Retina (tissue), 1 donor: ENCODE data around the gene CNBD2.
"Not testable (repeated sequence)": the region's sequence is repeated elsewhere in the genome, so short reads cannot be mapped to it uniquely, and the experiment has no call there.

Experiments
- DNase-seq: peaks from one replicate; pipeline ENCODE4 v3.0.0-alpha.2; 2016

Gene CNBD2

DNA sequence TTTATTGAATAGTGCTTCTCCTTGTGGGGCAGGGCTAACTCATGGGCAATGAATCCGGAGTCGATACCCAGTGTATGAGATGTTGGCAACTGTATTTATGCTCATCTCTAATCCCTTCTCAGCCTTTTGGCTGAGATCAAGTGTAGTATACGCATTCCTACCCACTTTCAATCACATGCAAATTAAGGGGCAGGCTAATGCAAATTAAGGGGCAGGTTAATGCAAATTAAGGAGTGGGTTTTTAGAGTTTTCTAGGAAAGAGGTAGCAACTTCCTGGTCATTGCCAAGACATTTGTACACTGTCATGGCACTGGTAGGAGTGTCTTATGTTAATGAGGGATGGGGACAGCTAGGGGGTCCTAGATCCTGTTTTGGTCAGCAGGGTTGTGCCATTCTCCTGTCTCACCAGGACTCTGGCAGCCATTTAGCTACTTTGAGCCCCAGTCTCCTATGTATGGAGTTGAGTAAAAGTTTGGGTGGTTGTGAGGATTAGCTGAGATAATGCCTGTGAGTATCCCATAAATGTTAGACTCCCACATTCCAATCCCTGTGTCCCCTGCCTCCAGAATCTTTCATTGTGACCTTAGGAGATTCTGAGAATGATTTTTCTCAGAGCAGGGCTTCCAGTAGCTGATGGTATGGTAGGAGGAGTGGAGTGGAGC is at the start of gene CNBD2:
CNBD2 (plus strand) TSS at position 612 of the 662 bp plus-strand sequence. CDS start 173 bp downstream, outside the sequence.
- DNase-seq, result no peak

DNA sequence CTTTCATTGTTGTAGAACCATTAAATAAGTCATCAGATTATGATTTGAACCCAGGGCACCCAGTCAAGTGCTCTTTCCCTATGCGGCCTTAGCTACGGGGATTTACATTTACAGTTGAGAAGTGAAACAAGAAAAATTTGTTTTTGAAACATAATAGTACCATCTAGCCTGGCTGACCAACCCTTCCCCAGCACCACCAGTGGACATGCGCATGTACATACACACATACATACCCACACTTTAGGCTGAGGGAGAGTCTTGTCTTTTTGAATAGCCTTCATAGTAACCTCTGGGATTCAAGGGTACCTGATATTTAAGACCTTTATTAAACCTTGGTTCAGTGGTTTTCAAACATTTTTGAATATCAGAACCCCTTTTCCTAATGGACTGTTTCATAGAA is 47.9 kb upstream of the CNBD2 start:
- DNase-seq, result no peak

DNA sequence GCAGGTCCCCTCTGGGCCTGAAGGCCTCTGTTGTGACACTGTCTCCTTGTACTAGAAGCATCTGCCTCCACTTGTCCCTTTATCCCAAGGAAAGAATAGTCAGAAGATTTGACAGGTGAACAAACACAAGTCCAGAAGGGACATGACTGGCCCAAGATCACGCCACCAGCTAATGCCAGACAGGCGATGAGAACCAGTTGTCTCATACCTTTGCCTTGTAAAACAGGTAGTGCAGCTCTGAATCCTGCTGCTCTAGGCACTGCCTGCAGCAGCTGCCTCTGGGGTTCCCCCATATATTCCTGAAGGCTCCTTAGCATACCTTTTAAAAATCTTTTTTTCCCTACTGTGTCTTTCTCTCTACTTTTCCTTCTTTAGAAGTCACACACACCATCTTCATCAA is 39.1 kb upstream of the CNBD2 start:
- no peak for DNase-seq

DNA sequence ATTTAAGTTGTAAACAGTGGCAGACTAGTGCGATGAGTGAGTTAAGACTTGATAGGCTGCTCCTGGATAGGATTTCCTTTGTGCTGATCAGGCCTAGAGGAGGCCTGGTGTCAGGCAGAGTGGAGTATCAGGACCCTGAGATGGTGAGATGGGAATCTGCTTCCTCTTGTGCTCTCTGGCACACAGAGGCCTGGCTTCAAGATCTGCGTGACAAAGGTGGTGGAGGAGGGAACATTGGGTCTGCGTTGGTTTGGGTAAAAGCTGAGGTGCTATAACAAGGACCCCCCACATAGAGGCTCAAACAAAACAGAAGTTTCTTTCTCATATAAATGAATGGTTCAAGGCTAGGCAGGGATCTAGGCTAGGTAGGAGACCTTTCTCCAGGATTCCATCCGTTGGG is 34.3 kb upstream of the CNBD2 start:
- no peak for DNase-seq

DNA sequence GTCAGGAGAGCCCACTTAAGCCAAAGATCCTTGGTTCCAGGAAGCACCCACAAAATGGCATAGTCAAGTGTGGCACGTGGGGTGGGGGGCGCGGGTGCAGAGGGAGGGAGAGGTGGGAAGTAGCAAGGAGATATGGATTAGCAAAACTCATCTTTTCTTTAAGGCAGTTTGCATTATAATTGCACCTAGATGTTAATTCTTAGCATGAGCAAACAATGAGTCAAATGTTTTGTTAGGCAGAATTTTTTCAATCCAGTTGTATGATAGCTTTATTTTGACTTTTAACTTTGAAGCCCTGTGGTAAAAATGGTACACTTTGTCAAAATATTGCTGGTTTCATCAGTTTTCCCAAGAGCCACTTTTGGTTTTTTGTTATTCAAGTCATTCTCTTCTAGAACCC is 29.1 kb upstream of the CNBD2 start:
- no peak for DNase-seq

DNA sequence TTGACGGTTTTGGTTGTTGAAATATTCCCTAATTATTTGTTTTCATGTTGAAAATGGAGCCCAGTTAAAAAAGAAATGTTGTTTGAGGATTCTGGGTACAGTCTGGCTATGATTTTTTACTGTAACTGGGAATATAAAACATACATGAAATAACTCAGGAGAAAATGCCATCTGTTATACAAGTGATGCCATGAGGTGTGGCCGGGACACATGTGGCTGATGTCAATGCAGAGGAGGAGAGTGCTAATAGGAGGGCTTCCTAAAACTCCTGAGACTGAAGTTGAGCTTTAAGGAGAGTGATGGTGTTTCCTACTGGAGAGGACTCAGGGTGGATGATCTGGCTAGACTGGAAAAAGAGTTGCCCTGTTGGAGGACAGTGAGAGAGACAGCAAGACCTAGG is 26.8 kb upstream of the CNBD2 start:
- DNase-seq, result no peak

DNA sequence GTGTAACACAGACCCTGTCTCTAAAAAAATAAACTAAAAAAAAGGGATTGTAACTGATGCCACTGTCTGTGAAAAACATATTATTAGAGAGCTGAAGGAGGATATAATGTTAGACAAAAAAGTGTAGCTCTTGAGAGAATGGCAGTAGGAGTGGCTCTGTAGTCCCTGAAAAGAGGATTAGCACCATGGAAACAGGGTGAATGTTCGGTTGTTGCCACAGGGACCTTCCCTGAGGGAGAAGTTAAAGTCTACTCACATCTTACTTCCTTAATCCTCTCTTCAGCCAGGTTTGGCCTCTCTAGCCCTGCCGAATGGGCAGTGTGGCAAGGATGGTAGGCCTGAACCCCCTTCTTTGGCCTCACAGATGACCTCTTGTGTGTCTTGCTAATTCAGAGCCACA is 26.1 kb upstream of the CNBD2 start:
- no peak for DNase-seq

DNA sequence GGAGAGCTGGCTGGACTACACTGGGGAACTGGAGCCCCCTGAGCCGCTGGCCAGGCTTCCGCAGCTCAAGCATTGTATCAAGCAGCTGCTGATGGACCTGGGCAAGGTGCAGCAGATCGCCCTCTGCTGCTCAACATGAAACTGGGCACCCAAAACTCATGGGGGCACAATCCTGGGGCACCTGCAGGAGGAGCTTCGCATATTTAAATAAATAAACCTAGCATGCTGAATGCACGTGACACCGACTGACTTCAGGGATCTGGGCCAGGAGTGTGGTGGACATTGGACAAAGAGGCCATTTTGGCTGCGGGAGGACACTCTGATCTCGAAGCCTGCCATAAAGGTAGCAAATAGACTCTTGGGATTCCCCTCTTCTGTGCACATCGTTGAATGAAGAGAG is 20.9 kb upstream of the CNBD2 start:
- DNase-seq, result no peak

DNA sequence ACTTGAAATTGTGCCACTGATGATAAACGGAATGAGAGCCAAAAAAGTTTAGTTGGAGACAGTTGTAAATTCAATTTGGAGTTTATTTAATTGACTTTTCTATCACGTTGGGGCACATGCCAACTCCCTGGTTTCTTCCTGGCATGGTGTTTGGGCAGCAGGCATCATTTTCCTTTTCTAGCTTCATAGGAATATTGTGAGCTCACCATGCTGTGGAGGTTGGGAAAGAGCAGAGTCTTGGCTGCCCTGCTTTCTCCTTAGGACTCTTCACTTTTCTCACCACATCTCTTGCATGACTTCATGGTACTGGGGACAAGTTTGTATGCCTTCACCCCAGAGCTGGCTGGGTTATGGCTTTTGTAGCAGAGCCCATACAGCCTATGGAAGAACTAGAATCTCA is 20.5 kb upstream of the CNBD2 start:
- no peak for DNase-seq

DNA sequence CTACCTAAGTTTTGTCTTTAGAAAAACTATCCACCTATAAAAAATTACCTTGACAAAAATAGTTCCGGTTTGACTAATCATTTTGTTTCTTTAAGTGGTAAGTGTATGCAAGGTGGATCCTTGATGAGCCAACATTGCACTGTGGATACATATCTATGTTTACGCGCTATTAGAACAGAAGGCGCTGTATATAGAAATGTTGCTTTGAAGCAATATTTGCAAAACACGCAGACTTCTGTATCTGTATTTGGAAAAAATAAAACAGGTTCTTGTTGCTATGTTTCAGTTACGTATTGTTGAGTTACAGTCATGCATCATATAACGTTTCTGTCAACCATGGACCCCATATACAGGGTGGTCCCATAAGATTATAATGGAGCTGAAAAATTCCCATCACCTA is 18.3 kb upstream of the CNBD2 start:
- no peak for DNase-seq

DNA sequence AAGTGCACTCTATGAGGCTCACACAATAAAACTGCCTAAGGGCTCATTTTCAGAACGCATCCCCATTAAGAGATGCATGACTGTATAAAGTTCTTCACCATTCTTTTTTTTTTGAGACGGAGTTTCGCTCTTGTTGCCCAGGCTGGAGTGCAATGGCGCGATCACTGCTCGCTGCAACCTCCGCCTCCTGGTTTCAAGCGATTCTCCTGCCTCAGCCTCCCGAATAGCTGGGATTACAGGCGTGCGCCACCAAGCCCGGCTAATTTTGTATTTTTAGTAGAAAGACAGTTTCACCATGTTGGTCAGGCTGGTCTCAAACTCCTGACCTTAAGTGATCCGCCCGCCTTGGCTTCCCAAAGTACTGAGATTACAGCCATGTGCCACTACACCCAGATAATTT is 16.3 kb upstream of the CNBD2 start:
- DNase-seq, result not testable (repeated sequence)

DNA sequence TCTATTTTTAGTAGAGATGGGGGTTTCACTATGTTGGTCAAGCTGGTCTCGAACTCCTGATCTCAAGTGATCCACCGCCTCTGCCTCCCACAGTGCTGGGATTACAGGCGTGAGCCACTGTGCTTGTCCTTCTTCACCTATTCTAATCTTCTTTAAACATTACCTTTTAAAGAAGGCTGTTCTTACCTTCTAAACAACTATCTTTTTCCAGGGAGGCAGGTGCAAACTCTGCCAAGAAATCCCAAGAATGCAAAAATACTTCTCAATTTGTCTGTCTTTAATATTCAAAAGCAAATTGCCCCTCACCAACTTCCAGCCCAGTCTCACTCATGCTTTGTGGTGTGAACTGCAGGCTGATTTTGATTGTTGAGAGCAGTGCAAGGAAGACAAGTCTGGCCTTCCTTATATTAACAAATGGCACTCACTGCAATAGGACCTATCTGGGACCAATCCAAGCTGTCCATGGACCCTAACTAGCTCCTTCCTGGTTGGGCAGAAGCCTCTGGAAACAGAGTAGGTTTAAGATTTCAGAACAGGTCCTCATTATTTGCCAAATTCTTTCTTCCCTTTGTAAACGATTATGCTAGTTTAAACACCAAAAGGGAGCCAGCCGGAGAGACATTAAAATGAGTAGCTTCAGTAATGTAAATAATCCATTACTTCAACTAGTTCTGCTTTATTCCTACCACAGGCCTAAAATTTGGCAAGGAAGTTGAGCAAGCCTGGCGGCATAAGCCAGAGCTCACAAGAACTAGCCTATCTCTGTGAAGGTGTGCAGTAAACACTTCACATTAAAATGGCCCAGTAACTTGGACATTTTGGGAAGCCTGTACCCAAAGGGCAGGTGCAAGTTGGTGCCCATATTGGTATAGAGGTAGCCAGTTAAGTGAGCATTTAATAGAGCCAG is 15.7 kb upstream of the CNBD2 start:
- DNase-seq, result no peak

DNA sequence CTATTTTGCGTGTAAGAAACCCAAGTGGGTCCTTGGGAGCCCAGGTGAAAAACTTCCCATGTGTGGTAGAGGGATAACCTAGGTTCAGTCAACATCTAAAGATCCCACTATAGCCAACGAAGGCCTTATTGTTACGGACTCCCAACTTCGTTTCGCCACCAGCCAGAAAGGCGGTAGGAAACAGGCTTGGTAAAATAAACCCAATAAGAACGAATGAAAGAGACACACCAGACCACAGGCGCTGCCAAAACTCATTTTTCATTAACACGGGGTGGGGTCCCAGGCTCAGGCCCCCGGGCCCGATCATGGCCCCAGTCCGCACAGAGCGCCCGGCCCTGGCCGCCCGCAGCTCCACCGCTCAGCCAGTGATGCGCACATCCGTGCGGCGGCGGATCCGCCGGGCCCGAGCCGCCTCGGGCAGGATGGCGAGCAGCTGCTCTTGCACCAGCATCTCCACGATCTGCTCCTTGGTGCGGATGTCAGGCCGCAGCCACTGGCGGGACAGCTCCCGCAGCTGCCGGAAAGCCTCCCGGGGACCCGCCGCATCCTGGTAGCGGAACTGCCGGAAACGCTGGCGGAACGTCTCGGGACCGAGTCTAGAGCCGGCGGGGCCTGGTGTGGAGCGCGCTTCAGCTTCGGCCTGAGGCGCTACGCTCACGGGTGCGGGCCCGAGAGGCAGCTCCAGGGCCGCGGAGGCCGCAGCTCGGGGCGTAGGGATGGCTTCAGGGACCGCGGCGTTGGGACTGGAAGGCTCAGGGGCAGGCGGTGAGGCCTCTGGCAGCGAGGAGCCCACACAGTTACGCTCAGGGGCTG is 14.8 kb upstream of the CNBD2 start:
- no peak for DNase-seq

DNA sequence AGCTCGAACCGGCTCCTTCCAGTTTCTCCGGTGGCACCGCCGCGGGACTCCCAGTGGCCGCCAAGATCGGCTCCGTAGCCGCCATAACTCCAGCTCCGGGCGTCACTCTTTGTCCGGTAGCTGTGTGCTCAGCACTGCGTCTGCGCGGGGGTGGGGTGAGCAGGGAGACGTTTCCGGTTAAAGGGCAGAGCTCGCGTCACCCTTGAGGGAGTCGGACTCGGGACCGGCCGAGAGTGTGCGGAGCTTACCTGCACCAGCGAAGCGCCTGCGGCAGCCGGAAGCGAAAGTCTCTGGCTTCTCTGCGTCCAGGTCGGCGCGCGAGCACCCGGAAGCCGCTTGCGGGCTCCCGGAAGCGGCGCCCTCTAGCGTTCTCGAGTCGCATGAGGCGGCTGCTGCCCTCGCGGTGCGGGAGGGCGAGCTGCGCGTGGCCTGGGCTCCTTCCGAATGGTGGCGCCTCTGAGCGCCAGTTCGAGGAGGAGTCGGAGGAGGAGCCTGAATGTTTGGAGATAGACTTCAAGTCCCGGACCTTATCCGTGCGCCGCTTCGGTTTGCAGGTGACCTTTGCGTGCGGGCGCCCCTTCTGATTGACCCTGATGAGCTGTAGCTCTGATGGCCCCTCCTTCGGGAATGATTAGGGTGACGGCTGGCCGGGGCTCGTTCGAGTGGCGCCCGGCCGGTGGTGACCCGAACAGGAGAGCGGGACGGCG is 14.0 kb upstream of the CNBD2 start, which contains the start of gene SCAND1:
SCAND1 (minus strand) TSS at position 303 of the 707 bp plus-strand sequence; CDS start at position 85, 218 bp downstream.
- peak; percentile 99 for DNase-seq

DNA sequence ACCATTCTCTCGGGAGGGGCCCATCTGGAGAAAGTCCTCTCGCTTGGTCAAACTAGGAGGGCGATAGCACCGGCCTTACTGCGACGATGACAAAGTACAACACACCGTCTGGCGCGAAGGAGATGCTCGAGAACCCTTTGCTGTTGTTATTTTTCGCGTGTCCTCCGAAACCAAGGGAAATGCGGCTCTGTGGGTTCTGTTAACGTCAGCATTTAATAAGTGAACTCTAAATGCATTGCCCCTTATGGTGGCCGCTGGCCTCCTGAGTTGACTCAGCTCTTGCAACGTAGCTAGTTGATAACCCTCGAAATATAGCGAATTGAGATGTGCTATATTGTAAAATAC is 13.5 kb upstream of the CNBD2 start:
- DNase-seq, result no peak

DNA sequence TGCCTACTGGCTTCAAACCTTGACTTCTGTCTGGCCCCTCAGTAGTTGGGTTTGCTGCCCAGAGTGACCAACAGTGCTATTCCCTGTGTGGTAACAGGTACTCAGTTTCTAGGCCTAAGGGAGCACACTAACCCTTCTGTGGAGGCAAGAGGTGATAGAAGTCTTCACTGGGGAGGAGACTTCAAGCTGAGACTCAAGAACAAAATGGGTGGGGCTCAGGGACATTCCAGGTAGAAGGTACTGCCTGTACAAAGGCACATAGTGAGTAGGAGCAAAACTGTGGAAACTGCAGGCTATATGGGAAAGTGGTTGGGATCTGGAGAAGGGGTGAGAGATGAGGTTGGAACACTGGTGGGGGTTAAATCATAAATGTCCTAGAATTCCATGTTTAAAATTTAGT is 11.8 kb upstream of the CNBD2 start:
- DNase-seq, result no peak

DNA sequence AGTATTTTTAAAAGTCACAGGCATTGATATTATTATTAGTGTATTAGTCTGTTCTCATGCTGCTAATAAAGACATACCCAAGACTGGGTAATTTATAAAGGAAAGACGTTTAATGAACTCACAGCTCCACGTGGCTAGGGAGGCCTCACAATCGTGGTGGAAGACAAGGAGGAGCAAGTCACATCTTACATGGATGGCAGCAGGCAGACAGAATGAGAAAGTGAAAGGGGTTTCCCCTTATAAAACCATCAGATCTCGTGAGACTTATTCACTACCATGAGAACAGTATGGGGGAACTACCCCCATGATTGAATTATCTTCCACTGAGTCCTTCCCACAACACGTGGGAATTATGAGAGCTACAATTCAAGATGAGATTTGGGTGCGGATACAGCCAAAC is 9.1 kb upstream of the CNBD2 start:
- DNase-seq, result not testable (repeated sequence)

DNA sequence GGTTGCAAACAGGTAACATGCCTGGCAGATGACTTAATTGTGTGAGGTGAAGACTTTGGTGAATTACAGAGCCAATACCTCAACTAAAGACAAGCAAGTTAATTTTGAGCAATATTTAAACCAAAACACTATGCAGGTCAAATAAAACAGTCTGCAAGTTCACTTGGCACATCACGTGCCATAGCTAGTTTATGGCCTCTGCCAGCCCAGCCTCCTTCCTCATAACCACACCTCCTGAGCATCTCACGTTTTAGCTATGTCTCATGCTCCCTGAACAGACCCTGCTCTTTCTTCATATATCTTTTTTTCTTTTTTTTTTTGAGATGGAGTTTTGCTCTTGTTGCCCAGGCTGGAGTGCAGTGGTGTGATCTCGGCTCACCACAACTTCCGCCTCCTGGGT is 4.5 kb upstream of the CNBD2 start:
- no peak for DNase-seq

DNA sequence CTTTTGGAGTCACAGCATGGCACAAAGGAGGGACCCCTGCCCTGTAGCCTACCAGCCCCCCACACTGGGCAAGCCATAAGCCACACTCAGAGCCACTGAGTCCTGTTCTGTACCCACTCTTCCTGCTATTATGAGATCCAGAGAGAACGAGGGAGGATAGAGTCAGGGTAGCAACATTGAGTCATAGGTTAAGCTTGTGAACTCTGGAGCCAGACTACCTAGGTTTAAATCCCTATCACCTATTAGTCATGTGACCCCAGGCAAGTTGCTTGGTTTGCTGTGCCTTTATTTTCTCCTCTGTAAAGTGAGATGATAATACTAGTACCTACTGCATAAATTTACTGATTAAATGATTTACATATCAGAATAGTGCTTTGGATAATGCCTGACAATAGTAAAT is 540 bp downstream of the CNBD2 start:
- no peak for DNase-seq

DNA sequence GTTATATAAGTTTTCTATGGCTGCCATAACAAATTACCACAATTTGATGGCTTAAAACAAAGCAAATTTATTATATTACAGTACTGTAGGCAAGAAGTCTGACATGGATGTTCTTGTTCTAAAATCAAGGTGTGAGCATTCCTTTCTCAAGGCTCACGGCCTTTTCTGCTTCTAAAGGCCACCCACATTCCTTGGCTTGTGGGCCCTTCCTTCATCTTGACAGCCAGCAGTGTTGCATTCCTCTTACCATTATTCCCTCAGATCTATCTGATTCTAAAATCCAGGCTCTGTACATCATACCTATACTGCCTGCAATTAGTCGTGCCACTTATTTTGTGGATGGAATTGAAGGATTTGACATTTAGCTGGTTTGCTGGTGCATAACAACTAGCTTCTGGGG is 3.6 kb downstream of the CNBD2 start:
- DNase-seq, result no peak

DNA sequence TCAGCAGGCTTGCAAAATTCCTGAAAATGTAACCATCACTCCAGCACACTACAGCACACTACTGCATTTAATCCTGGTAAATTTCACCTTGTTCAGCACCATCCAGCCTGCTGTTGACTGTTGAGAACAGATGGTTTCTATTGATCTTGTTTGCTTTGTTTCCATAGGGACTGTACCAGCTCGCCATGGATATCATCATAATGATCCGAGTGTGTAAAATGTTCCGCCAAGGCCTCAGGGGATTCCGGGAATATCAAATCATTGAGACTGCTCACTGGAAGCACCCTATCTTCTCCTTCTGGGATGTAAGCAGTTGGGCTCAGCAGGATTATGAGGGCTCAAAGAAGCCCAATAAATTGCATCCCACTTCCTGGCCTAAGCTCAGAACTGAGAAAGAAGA is 4.1 kb downstream of the CNBD2 start:
- peak; percentile 43 for DNase-seq

DNA sequence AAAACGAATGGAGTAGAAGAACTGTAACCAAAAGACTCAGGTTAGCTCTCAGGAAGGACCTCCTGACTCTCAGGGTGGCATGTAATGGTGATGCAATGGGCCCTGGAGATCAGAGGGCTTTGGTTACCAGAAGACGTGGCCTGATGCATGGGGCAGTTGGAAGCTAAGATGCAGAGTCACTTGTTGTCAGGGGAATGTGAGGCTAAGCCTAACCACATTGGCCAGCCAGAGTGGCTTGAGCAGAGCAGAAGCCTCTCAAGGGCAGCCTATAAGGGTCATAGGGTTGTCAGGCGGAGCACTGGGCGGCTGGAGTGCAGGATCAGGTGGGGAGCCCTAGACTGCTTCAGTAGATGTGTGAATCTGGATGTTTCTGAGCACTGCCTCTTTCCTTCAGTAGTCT is 5.9 kb downstream of the CNBD2 start:
- no peak for DNase-seq
